Measurements from ENCODE around the gene ASPSCR1. TPM values are rescaled to one million over a fixed set of nuclear protein-coding genes. Genes with fewer than 3 reads are reported as not detected.

ASPSCR1 gene
- total and polyA plus RNA-seq, 2 of the 13 experiments (the other 11 are each of a cell fraction or from before 2014, with no cell fraction given) = 274 to 314 TPM

- TF ChIP-seq AFF4 (CRISPR knock-in tag; IDR thresholded peaks at IDR 0.05) = peak; percentile 85; the same call in 1 of the 2 replicates
- TF ChIP-seq MYC (CRISPR knock-in tag; IDR thresholded peaks at IDR 0.05; ENCODE audit: borderline replicate concordance) = 0 out of 2 replicates have a peak, but pooled peaks have one; percentile 26
- peak; percentile 92 for TF ChIP-seq HNRNPL (IDR thresholded peaks at IDR 0.05; ENCODE audit: low read depth, low read length)
- peak; percentile 66; the same call in 1 of the 2 replicates for TF ChIP-seq SNAPC2 (CRISPR knock-in tag; IDR thresholded peaks at IDR 0.05)
- TF ChIP-seq JDP2 (CRISPR knock-in tag; IDR thresholded peaks at IDR 0.05; ENCODE audit: borderline replicate concordance) = no peak
- TF ChIP-seq SOX6 (IDR thresholded peaks at IDR 0.05) = no peak
- TF ChIP-seq SOX6 (CRISPR knock-in tag; IDR thresholded peaks at IDR 0.05) = no peak
- TF ChIP-seq ZBTB7B (CRISPR knock-in tag; IDR thresholded peaks at IDR 0.05) = peak; percentile 13; the same call in 1 of the 2 replicates
- no peak for TF ChIP-seq PBX3 (CRISPR knock-in tag; IDR thresholded peaks at IDR 0.05; ENCODE audit: borderline replicate concordance)
- peak; percentile 67 for TF ChIP-seq THAP9 (CRISPR knock-in tag; IDR thresholded peaks at IDR 0.05; ENCODE audit: borderline replicate concordance)
- TF ChIP-seq ZNF142 (CRISPR knock-in tag; IDR thresholded peaks at IDR 0.05) = no peak
- TF ChIP-seq TMF1 (CRISPR knock-in tag; IDR thresholded peaks at IDR 0.05; ENCODE audit: low read depth) = no peak
- TF ChIP-seq POLR2AphosphoS2 (IDR thresholded peaks at IDR 0.05; ENCODE audit: low read depth, low read length) = no peak
- TF ChIP-seq RELA (CRISPR knock-in tag; IDR thresholded peaks at IDR 0.05) = no peak
- peak; percentile 14 for TF ChIP-seq IKZF4 (CRISPR knock-in tag; IDR thresholded peaks at IDR 0.05; ENCODE audit: borderline replicate concordance, low read depth, not compliant biosample characterization)
Observed at GRCh38 chr17:81958633-81959342, 18.6 kb upstream of the ASPSCR1 start (continued).
